Tibial nerve (tissue), 4 donors: ENCODE data around the gene FAM50A. TPM values are rescaled to one million over a fixed set of nuclear protein-coding genes. Genes with fewer than 3 reads are reported as not detected.

ENCODE experiments used
- DNase-seq, 2 donors: peaks; one replicate each; pipeline ENCODE4 v3.0.0-alpha.2; 2019; ENCODE audit warnings: low spot score in 2 of 2
- H3K27ac ChIP-seq, 4 donors: fragments of 200-600 bp; sonication (generic) in 3 of 4; one replicate each; pipeline ENCODE4 v1.5.1; 2017 to 2019; ENCODE audit warnings: mild to moderate bottlenecking in 1 of 4
- H3K27me3 ChIP-seq, 2 donors: fragments of 200-600 bp; sonication (generic) in 1 of 2; one replicate each; pipeline versions ENCODE4 v1.5.1 to v1.6.0; 2017 to 2019
- H3K36me3 ChIP-seq, 3 donors: fragments of 200-600 bp; sonication (generic); one replicate each; pipeline ENCODE4 v1.5.1; 2018 to 2019
- H3K4me1 ChIP-seq, 4 donors: fragments of 200-600 bp; sonication (generic) in 3 of 4; one replicate each; pipeline ENCODE4 v1.5.1; 2017 to 2019
- H3K4me3 ChIP-seq, 4 donors: fragments of 200-600 bp; sonication (generic) in 3 of 4; one replicate each; pipeline ENCODE4 v1.5.1; 2017 to 2019; ENCODE audit warnings: mild to moderate bottlenecking in 1 of 4, moderate library complexity in 1 of 4
- H3K9me3 ChIP-seq, 4 donors: fragments of 200-600 bp; sonication (generic) in 3 of 4; one replicate each; pipeline ENCODE4 v1.5.1; 2017 to 2019
- CTCF ChIP-seq, 5 experiments: fragments of 200-600 bp in 3 of 5; fragments of 450-650 bp in 2 of 5; sonication (generic) in 3 of 5; IDR thresholded peaks; one replicate each; pipeline ENCODE4 v1.5.1; 2016 to 2019; ENCODE audit warnings: antibody characterized with exemption in 5 of 5, mild to moderate bottlenecking in 3 of 5, moderate library complexity in 2 of 5
- EP300 ChIP-seq, 2 donors: sonication (generic); formaldehyde crosslinking; IDR thresholded peaks; one replicate each; pipeline ENCODE4 v1.6.1; 2017; ENCODE audit warnings: antibody characterized with exemption in 2 of 2, mild to moderate bottlenecking in 1 of 2
- POLR2A ChIP-seq, 2 donors: fragments of 450-650 bp; IDR thresholded peaks; one replicate each; pipeline ENCODE4 v1.6.1; 2017; ENCODE audit warnings: antibody characterized with exemption in 2 of 2, mild to moderate bottlenecking in 2 of 2, moderate library complexity in 2 of 2
- WGBS, 2 donors: methylation state at CpG; one replicate each; pipeline ENCODE4 v1.1.5; 2018; 5-methylcytosine and 5-hydroxymethylcytosine counted together
- total RNA-seq, 4 donors: library from RNA; depleted of rRNA; stranded (reverse); fragments of >200 nt; gene quantifications; one replicate each; pipeline ENCODE4 v1.1.0, GENCODE V29; 2016

The FAM50A gene
- total RNA-seq, 4 donors from 2014 or later: 47.5 to 90.6 (median 63.0) TPM

GRCh38 chrX:154481195-154481594, 37.3 kb downstream of the FAM50A start:
- Histone ChIP-seq H3K9me3 (no peaks in the 10 kb centered on the region), H3K4me1 (peaks cover 0 to 28% (median 8%) of the 10 kb centered on the region in 4 donors), H3K36me3 (peaks cover 0 to 14% (median 0%) of the 10 kb centered on the region in 3 donors), H3K27me3 (no peaks in the 10 kb centered on the region), H3K27ac (no peak overlapping the region), H3K4me3 (no peak overlapping the region)
- no peak for DNase-seq
- WGBS, 2 donors: 85 to 93% methylated on average over 5 of the region's 5 CpGs
- TF ChIP-seq CTCF (IDR thresholded peaks at IDR 0.05) (no peak), EP300 (IDR thresholded peaks at IDR 0.05) (no peak), POLR2A (IDR thresholded peaks at IDR 0.05) (no peak)

GRCh38 chrX:154481911-154482601, 38.1 kb downstream of the FAM50A start:
- no peak for DNase-seq
- peaks cover 0 to 14% (median 0%) of the 10 kb centered on the region in 3 donors for H3K36me3 ChIP-seq
- H3K4me3 ChIP-seq: no peak overlapping the region
- H3K27me3 ChIP-seq: no peaks in the 10 kb centered on the region
- H3K9me3 ChIP-seq: no peaks in the 10 kb centered on the region
- no peak for TF ChIP-seq CTCF (IDR thresholded peaks at IDR 0.05)
- no peak for TF ChIP-seq POLR2A (IDR thresholded peaks at IDR 0.05)
- no peak for TF ChIP-seq EP300 (IDR thresholded peaks at IDR 0.05)
- peaks cover 0 to 32% (median 8%) of the 10 kb centered on the region in 4 donors for H3K4me1 ChIP-seq
- H3K27ac ChIP-seq: no peak overlapping the region
- WGBS, 2 donors: 77 to 88% methylated on average over 6 to 14 of the region's 14 CpGs

DNA sequence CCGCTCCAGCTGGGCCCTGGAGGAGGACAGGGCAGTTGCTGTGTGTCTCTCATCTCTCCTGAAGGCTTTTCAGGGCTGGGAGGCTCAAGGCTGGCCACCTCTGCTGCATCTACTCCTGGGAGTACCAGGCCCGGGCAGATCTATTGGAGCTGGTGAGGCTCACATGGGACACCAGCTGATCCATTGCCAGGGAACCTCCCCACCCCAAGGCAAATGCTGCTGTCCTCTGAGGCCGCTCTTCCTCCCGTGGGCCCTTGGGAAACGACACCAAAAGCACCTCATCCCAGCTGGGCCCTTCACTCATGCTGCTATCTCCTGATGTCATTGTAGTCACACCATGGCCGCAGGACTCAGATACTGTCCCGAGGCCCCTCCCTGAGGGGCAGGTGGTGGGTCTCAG, 38.8 kb downstream of the FAM50A start:
- Histone ChIP-seq H3K27me3 (no peaks in the 10 kb centered on the region), H3K4me1 (peaks cover 0 to 34% (median 8%) of the 10 kb centered on the region in 4 donors), H3K27ac (no peak overlapping the region), H3K36me3 (peaks cover 0 to 17% (median 0%) of the 10 kb centered on the region in 3 donors), H3K9me3 (no peaks in the 10 kb centered on the region), H3K4me3 (no peak overlapping the region)
- TF ChIP-seq POLR2A (IDR thresholded peaks at IDR 0.05) (no peak), CTCF (IDR thresholded peaks at IDR 0.05) (no peak), EP300 (IDR thresholded peaks at IDR 0.05) (no peak)
- no peak for DNase-seq
- WGBS, 2 donors: 60 to 82% methylated on average over 1 to 7 of the region's 7 CpGs

GRCh38 chrX:154483325-154483724, 39.4 kb downstream of the FAM50A start:
- Histone ChIP-seq H3K27ac (no peak overlapping the region), H3K4me1 (peaks cover 0 to 31% (median 8%) of the 10 kb centered on the region in 4 donors), H3K36me3 (peaks cover 0 to 22% (median 0%) of the 10 kb centered on the region in 3 donors), H3K9me3 (no peaks in the 10 kb centered on the region), H3K4me3 (no peak overlapping the region), H3K27me3 (no peaks in the 10 kb centered on the region)
- TF ChIP-seq EP300 (IDR thresholded peaks at IDR 0.05) (no peak), CTCF (IDR thresholded peaks at IDR 0.05) (no peak), POLR2A (IDR thresholded peaks at IDR 0.05) (no peak)
- no peak for DNase-seq
- 75 to 78% methylated on average over 6 to 7 of the region's 7 CpGs for WGBS, 2 donors
